COLO829 (cell line): ENCODE results near the gene CDH12.

Source experiments
- DNase-seq: peaks from one replicate; pipeline ENCODE4 v3.0.0; 2012; ENCODE audit warnings: low spot score

The CDH12 gene

DNA sequence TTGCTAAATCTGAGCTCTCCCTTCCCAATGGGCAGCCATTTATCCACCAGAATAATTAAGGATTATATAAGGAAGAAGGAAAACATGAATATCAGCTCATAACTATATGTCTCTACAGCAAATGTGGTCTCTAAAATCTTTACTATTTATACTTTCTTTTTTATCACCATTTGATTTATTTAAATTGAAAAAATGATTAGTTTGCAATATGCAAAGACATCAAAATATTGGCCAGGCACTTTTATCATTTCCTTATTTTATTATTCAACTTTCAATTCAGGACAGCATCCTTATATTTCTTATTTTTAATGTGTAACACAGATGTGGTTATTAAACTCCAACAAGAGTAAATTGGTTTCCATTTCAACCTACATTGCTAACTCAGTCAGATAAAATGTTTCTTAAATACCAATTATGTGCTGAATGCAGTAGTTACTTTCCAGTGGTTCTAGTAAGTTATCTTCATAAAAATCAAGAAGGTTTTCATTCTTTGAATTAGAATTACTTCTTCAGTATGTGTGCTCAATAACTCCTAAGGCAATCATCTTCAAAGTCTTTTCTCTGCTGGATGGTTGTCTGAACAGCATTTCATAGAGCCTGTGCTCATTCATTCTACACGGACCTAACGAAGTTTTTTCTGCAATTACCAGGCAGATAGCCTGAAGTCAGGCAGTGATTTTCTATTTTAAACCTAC, 1148.0 kb downstream of the CDH12 start:
- no peak for DNase-seq

DNA sequence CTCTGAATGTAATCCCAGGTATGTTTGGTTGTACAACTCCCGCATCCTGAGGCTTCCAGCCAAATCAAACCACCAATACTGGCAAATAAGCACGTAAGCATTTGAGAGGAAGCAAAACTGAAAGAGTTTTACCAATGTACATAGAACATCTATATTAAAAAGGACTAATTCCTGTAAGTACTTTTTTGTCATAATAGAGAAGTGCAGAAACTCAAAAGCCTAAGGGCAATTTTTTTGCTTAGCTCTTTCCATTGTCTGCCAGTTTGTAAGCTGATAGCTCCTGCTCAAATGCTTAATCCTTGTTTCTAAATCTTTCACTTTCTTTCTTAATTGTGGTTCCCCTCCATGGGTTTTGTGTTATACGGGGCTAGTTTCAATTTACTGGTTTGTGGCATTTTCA, 1151.8 kb downstream of the CDH12 start:
- DNase-seq: no peak
